ENCODE results near the gene OR4A5. TPM values are rescaled to one million over a fixed set of nuclear protein-coding genes. Genes with fewer than 3 reads are reported as not detected.
"Not testable (repeated sequence)": the region's sequence is repeated elsewhere in the genome, so short reads cannot be mapped to it uniquely, and the experiment has no call there.

The OR4A5 gene
- not detected in 2 replicates for polyA plus RNA-seq (2012; rRNA removed)
- not detected in 2 replicates for polyA plus RNA-seq (2012; cell fraction: cytosol; rRNA removed)
- not detected in 2 replicates for polyA plus RNA-seq (2012; cell fraction: nucleus; rRNA removed)

GRCh38 chr11:54706532-54706931 lies at the start of gene OR4A5:
Gene OR4A5, plus strand, starts transcription at chr11:54706832. Its CDS starts 53 bp downstream, at chr11:54706885.
- H3K27ac ChIP-seq (ENCODE audit: low read depth in 2 of 2, low read length in 1 of 2); H3K9ac ChIP-seq; H3K4me1 ChIP-seq (ENCODE audit: control insufficient read depth in 1 of 2, insufficient read depth in 2 of 2, low read depth in 1 of 2, low read length in 1 of 2); H3K79me2 ChIP-seq (ENCODE audit: insufficient read depth); DNase-seq; CTCF ChIA-PET; H3K4me2 ChIP-seq; H3K9me3 ChIP-seq; POLR2A ChIA-PET; H2AFZ ChIP-seq (ENCODE audit: low read depth); H3K9me2 ChIP-seq; H3K27me3 ChIP-seq (ENCODE audit: insufficient read depth); H4K20me1 ChIP-seq (ENCODE audit: insufficient read depth); H3K4me3 ChIP-seq (ENCODE audit: low read depth in 2 of 2, low read length in 1 of 2); H3F3A ChIP-seq (replicated peaks; ENCODE audit: insufficient read depth); H3K36me3 ChIP-seq (replicated peaks in 1 of 2; ENCODE audit: control insufficient read depth in 1 of 2, insufficient read depth in 2 of 2, low read length in 1 of 2): not testable (repeated sequence)
- 0% methylated on average over 1 of the region's 1 CpG for WGBS (ENCODE audit: low lambda C conversion rate)

GRCh38 chr11:54720094-54720493 lies 13.5 kb downstream of the OR4A5 start:
- H3F3A ChIP-seq (replicated peaks; ENCODE audit: insufficient read depth); H3K27ac ChIP-seq (ENCODE audit: low read depth in 2 of 2, low read length in 1 of 2); H3K4me2 ChIP-seq; H4K20me1 ChIP-seq (ENCODE audit: insufficient read depth); H2AFZ ChIP-seq (ENCODE audit: low read depth); H3K79me2 ChIP-seq (ENCODE audit: insufficient read depth); H3K9me3 ChIP-seq; DNase-seq; CTCF ChIA-PET; H3K36me3 ChIP-seq (replicated peaks in 1 of 2; ENCODE audit: control insufficient read depth in 1 of 2, insufficient read depth in 2 of 2, low read length in 1 of 2); POLR2A ChIA-PET; H3K4me3 ChIP-seq (ENCODE audit: low read depth in 2 of 2, low read length in 1 of 2); H3K9ac ChIP-seq; H3K27me3 ChIP-seq (ENCODE audit: insufficient read depth); H3K4me1 ChIP-seq (ENCODE audit: control insufficient read depth in 1 of 2, insufficient read depth in 2 of 2, low read depth in 1 of 2, low read length in 1 of 2); H3K9me2 ChIP-seq: not testable (repeated sequence)
- WGBS (ENCODE audit: low lambda C conversion rate) = 5% methylated on average over 5 of the region's 5 CpGs

Other genes starting within 250 kb of the OR4A5 start
- gene OR4C46, start 102.8 kb upstream of the OR4A5 start, polyA plus RNA-seq (2012; rRNA removed) = not detected in 2 replicates

Measured in SK-N-SH (cell line).